NT2/D1 (cell line): ENCODE measurements around the gene EIF4E.
"Not testable (repeated sequence)": the region's sequence is repeated elsewhere in the genome, so short reads cannot be mapped to it uniquely, and the experiment has no call there.

Experiments used
- SUZ12 ChIP-seq: IDR thresholded peaks from 2 replicates; pipeline ENCODE4 v1.6.1; 2011; ENCODE audit not compliant: insufficient read length, insufficient read depth; ENCODE audit errors: extremely low read depth
- YY1 ChIP-seq: IDR thresholded peaks from 2 replicates; pipeline ENCODE4 v1.6.1; 2011; ENCODE audit not compliant: insufficient read length, insufficient read depth
- ZNF274 ChIP-seq: IDR thresholded peaks from 2 replicates; pipeline ENCODE4 v1.6.1; 2011; ENCODE audit warnings: mild to moderate bottlenecking, low read depth, low read length

DNA sequence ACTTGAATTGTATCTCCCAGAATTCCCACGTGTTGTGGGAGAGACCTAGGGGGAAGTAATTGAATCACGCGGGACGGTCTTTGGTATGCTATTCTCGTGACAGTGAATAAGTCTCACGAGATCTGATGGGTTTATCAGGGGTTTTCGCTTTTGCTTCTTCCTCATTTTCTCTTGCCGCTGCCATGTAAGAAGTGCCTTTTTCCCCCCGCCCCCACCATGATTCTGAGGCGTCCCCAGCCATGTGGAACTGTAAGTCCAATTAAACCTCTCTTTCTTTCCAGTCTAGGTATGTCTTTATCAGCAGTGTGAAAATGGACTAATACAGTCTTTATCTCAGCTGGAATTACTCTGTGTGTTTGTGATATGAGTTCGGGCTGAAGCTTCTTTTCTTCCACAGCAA lies 86.0 kb downstream of the EIF4E start:
- TF ChIP-seq SUZ12, YY1, ZNF274: not testable (repeated sequence)
